Brain microvascular endothelial cell (primary cell): ENCODE measurements around the gene CEP72.

Experiments
- DNase-seq: peaks from one replicate; pipeline ENCODE4 v3.0.0-alpha.2; 2020
- H3K27ac ChIP-seq: fragments of 250-450 bp; sonication (Bioruptor Pico); 2 replicates; pipeline ENCODE4 v1.5.1; 2020; ENCODE audit warnings: mild to moderate bottlenecking, moderate library complexity
- H3K27me3 ChIP-seq: fragments of 250-450 bp; sonication (Bioruptor Pico); replicated peaks from 2 replicates; pipeline ENCODE4 v1.5.1; 2020; ENCODE audit warnings: mild to moderate bottlenecking
- H3K36me3 ChIP-seq: fragments of 250-450 bp; sonication (Bioruptor Pico); replicated peaks from 2 replicates; pipeline ENCODE4 v1.5.1; 2020; ENCODE audit warnings: mild to moderate bottlenecking
- H3K4me3 ChIP-seq: 2 replicates; pipeline ENCODE4 v1.5.1; 2011; ENCODE audit warnings: low read depth, mild to moderate bottlenecking, control low read depth, low read length, moderate library complexity
- in situ Hi-C: cut with HindIII; loops from 2 replicates; pipeline ENCODE4 v1.10.0; 2017; ENCODE audit warnings: low sequenced_read_pairs, low pct_ligation_motif_present
- TF ChIP-seq, protein P1 (sequence below): IDR thresholded peaks from 2 replicates; pipeline ENCODE4 v1.5.1; 2011; ENCODE audit warnings: low read depth, mild to moderate bottlenecking, moderate library complexity, low read length, control low read depth, inconsistent platforms; ENCODE audit errors: missing control alignments

The CEP72 gene

DNA sequence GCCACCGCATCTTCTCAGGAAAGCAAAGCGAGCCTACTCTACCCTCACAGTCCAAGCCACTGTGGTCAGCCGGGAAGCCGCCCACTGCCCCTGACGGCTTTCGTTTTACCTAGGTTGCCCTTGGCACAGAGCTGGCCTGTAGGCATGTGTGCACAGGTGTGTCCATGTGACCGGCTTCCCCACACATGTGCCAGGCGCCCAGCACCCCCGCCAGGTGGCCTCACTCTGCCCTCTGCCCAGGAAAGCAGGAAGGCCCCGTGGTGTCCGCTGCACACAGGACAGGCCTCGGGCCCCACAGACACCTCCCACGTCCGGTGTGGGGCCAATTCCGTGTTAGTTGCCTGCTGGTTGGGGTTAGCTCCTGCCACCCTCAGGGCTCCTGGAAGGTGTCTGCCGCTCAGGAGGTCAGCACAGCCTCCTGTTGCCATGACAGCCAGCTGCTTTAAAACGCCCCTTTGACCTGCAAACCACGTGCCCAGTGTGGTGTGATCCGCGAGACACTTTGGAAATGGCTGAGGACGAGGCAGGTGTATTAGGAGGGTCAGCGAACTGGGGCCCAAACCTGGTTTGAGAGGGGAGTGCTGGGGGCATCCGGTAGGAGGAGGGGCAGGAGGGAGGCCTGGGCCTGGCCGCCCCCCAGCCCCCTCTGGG lies 52.3 kb downstream of the CEP72 start:
- Histone ChIP-seq H3K27me3 (no peaks in the 10 kb centered on the region), H3K4me3 (no peak overlapping the region), H3K27ac (no peak overlapping the region), H3K36me3 (peaks cover 2% of the 10 kb centered on the region)
- TF ChIP-seq, protein P1, sequence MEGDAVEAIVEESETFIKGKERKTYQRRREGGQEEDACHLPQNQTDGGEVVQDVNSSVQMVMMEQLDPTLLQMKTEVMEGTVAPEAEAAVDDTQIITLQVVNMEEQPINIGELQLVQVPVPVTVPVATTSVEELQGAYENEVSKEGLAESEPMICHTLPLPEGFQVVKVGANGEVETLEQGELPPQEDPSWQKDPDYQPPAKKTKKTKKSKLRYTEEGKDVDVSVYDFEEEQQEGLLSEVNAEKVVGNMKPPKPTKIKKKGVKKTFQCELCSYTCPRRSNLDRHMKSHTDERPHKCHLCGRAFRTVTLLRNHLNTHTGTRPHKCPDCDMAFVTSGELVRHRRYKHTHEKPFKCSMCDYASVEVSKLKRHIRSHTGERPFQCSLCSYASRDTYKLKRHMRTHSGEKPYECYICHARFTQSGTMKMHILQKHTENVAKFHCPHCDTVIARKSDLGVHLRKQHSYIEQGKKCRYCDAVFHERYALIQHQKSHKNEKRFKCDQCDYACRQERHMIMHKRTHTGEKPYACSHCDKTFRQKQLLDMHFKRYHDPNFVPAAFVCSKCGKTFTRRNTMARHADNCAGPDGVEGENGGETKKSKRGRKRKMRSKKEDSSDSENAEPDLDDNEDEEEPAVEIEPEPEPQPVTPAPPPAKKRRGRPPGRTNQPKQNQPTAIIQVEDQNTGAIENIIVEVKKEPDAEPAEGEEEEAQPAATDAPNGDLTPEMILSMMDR, result no peak
- in situ Hi-C loops, result no loop called here
- no peak for DNase-seq

DNA sequence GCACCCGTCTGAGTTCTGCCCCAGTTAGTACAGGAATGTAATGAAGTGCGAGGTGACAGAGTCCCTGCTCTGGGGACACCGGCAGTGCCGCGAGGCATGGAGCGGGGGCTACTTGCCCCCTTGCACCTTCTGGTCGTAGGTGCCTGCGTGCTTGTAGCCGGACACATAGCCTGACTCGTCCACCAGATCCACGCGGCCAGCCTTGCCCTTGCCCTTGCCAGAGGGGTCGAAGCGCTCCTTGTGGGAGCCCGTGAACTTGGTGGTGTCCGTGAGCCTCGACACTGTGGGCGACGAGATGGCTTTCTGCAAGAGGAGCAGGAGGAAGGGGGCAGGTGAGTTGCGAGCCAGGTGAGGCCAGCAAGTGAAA lies 52.8 kb downstream of the CEP72 start:
- no peak overlapping the region for H3K27ac ChIP-seq
- in situ Hi-C loops, result no loop called here
- no peaks in the 10 kb centered on the region for H3K27me3 ChIP-seq
- peaks cover 2% of the 10 kb centered on the region for H3K36me3 ChIP-seq
- no peak overlapping the region for H3K4me3 ChIP-seq
- TF ChIP-seq, protein P1, result no peak
- DNase-seq, result no peak

DNA sequence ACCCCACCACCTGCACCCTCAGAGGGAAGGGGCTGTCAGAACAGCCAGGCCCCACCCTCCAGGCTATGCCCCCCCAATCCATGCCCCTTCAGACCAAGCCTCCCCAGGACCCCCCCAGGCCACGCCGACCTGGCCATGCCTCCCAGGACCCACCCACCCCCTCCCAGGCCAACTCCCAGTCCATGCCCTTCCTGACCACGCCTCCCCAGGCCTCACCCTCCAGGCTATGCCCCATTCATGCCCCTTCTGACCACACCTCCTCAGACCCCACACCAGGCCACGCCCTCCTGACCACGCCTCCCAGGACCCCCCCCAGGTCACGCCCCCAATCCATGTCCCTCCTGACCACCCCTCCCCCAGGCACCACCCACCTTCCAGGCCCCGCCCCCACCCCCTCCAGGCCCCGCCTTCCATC lies 53.4 kb downstream of the CEP72 start:
- TF ChIP-seq, protein P1, result no peak
- Histone ChIP-seq H3K27ac (no peak overlapping the region), H3K4me3 (no peak overlapping the region), H3K27me3 (no peaks in the 10 kb centered on the region), H3K36me3 (peaks cover 2% of the 10 kb centered on the region)
- in situ Hi-C loops, result no loop called here
- DNase-seq, result no peak

DNA sequence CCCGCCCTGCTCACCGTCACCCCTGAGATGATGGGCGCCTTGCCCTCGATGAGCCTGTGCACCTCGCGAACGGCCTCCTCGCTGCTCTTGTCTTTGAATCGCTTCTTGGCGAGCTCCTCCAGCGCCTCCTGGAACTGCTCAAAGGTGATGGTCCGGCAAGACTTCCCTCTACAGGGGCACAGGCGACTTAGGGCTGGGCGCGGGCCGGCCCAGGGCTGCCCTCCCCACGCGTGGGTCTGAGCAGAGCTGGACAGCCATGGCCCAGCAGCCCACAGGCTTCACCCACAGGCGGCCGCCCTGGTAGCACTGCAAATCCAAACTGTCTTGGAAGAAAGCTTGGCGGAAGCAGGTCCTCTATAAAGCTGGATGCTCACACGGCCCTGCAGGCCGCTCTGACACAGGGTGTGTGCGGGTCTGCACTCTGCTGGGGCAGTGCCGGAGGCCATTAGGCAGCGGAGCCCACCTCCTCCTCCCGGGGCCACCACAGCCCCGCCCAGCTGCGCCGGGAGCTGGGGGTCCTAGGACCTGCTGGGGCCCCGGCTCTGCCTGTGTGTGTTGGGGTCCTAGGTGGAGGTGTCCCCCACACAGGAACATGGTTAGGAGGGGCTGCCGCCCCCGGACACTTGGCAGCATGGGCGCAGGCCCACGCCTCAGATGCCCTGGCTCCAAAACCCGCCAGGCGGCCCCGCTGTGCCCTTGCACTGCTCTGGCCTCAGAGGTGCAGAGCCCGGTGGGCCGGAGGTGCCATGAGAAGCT lies 54.0 kb downstream of the CEP72 start:
- no peak for DNase-seq

DNA sequence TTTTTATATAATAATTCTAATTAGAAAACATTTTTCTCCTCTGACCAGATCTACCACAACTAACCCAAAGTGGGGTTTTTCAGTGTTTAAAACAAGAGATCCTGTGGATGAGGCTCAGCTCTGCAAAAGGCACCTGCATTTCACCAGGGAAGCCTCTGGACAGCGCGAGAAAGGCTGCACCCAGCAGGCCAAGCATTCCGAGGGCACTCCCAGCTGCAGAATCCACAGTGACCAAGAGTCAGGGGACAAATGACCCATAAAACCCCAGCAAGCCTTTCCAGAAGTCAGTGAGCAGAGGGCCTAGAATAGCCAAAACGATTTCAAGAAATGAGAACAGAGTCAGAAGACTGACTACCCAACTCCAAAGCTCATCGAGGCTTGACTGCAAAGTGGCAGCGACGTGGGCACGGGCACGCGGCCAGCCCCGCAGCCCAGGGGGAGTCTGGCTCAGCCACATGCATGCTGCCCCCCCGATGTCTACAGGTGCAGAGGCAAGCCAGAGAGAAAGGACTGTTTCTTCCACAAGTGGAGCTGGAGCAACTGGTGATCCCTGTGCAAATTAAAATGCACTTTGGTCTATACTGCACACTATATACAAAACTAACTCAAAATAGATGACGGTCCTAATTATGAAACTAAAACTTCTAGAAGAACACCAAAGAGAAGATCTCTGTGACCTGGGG lies 54.8 kb downstream of the CEP72 start:
- peaks cover 2% of the 10 kb centered on the region for H3K36me3 ChIP-seq
- in situ Hi-C loops, result no loop called here
- TF ChIP-seq, protein P1, result no peak
- H3K4me3 ChIP-seq, result no peak overlapping the region
- DNase-seq, result no peak
- H3K27ac ChIP-seq, result no peak overlapping the region
- no peaks in the 10 kb centered on the region for H3K27me3 ChIP-seq

More for the DNA sequence above, 54.0 kb downstream of the CEP72 start:
- H3K4me3 ChIP-seq, result no peak overlapping the region
- peaks cover 2% of the 10 kb centered on the region for H3K36me3 ChIP-seq
- TF ChIP-seq, protein P1, result no peak
- no peak overlapping the region for H3K27ac ChIP-seq
- H3K27me3 ChIP-seq, result no peaks in the 10 kb centered on the region
- in situ Hi-C loops, result no loop called here
